HG03571 (cell line): ENCODE results near the gene ZCCHC24.

ENCODE experiments used
- ATAC-seq: cut with Tn5 transposase; IDR thresholded peaks from one replicate; pipeline ENCODE4 v1.9.1; 2021; ENCODE audit not compliant: unreplicated experiment

Gene ZCCHC24

GRCh38 chr10:79412516-79412915 is 32.9 kb downstream of the ZCCHC24 start:
- no peak for ATAC-seq

GRCh38 chr10:79411546-79412495 is 33.6 kb downstream of the ZCCHC24 start:
- no peak for ATAC-seq

- ATAC-seq, result no peak
These were observed 34.9 kb downstream of the ZCCHC24 start for GRCh38 chr10:79410315-79411094.

GRCh38 chr10:79409726-79410085 is 35.7 kb downstream of the ZCCHC24 start:
- ATAC-seq, result no peak

DNA sequence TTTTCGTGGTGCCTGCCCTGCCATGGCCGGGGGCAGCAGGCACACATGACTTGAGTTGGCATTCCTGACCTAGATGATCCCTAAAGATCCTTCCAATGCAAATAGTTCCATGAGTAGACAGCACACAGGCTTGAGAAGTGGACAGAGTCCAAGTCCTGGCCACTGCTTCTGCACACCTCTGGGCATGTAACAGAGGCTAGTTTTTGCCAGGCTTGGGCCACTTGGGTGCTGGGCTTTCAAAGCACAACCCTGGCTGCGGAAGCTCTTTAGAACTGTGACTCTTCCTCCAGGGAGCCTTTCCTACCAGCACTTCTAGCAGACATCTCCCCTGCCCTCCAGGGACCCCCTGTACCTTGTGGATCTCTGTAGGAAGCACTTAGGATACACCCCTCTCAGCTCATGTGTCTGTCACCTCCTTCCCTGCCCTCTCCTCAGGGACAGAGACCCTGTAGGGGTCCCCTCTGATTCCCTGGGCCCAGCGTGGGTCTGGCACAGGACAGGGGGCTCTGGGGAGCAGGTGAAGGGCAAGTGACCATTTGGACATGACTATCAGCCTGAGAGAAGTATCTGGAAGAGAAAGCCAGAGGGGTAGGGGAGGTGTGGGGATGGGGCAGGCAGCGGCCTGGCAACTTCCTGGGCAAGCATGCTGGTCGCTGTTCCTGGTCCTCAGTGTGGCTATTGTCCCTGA is 36.2 kb downstream of the ZCCHC24 start:
- no peak for ATAC-seq

GRCh38 chr10:79407811-79408795 is 37.3 kb downstream of the ZCCHC24 start:
- no peak for ATAC-seq

DNA sequence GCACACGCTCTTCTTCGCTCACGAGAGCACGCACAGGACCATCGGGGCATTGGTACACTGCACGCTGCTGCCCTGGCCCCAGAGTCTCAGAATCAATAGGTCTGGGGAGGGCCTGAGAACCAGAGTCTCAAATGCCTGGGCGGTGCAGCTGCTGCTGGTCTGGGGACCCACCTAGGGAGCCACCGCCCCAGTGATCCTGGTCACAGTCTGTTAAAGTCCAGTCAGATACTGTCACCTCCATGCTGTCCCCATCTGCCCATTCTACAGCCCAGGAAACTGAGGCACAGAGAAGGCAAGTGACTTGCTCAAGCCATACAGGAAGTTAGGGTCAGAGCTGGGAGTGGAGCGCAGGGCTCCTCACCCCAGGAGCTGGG is 38.0 kb downstream of the ZCCHC24 start:
- ATAC-seq, result no peak

GRCh38 chr10:79406683-79407422 is 38.6 kb downstream of the ZCCHC24 start:
- ATAC-seq, result no peak

DNA sequence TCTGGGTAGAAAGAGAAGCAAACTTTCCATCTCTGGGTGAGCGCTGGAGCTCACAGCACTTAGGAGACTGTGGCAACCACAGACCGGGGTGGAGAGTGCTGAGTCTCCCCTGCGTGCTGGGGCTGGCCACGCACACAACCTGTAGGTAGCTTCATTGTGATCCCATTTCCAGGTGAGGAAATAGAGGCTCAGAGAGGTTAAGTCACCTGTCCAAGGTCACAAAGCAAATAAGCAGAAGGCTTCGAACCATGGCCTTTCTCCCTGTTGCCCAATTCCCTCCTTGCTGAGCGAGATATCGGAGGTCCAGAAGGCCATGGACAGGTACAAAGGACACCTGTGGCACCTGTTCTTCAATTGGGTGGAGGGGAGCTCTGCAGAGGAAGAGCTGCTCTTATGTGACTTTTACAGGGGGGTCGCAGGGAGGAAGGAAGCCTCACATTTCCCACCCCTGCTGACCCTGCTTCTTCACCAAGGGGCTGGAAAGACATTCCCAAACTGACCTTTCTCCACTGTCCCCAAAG is 39.4 kb downstream of the ZCCHC24 start:
- no peak for ATAC-seq

- no peak for ATAC-seq
These were observed 40.0 kb downstream of the ZCCHC24 start for GRCh38 chr10:79405221-79405994.

DNA sequence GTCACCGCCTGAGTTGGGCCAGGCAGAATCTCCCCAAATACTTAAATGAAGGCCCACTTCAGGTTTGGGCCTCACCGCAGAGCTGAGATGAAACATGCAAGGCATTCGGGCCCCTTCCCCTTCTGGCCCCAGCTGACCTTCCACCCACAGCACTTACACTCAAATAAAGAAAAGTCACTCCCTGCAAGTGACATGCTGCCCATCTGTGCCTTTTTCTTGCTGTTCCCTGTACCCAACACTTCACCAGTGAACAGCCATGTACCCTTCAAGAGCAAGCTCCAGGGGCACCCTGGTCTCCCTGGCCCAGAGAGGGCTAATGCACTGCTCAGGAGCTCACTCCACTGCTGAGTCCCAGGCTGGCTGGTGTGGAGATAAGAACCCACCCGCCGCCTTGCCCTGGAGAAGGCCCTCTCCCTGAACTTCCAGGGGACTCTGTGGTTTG is 40.7 kb downstream of the ZCCHC24 start:
- ATAC-seq, result no peak

- no peak for ATAC-seq
These were observed 41.2 kb downstream of the ZCCHC24 start for GRCh38 chr10:79404231-79404609.

GRCh38 chr10:79403441-79404230 is 41.8 kb downstream of the ZCCHC24 start:
- ATAC-seq, result no peak

DNA sequence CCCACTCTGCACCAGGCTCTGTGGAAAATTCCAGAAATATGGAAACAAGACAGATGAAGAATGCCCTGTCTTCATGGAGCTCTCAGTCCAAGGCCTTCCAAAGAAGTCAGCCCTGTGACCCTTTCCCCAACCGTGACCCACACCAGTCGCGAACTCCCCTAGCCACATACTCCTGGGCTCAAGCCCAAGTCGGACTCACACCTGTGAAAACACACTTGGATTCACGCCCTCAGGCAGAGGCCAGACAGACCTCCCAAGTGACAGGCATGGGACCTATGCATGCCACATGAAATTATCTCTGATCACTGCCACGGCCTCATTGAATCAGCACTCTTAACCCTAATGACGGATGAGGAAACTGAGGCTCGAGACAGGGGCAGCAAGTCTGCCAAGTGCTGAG is 42.5 kb downstream of the ZCCHC24 start:
- no peak for ATAC-seq

- ATAC-seq, result no peak
These were observed 42.8 kb downstream of the ZCCHC24 start for GRCh38 chr10:79402625-79402946.

GRCh38 chr10:79401015-79401921 is 44.2 kb downstream of the ZCCHC24 start:
- ATAC-seq, result no peak
